HG02938 (cell line): ENCODE results near the gene RTF2.
"Not testable (repeated sequence)": the region's sequence is repeated elsewhere in the genome, so short reads cannot be mapped to it uniquely, and the experiment has no call there.

Experiments
- ATAC-seq: cut with Tn5 transposase; IDR thresholded peaks from one replicate; pipeline ENCODE4 v1.9.1; 2021; ENCODE audit warnings: mild to moderate bottlenecking, moderate library complexity; ENCODE audit not compliant: unreplicated experiment

Gene RTF2

DNA sequence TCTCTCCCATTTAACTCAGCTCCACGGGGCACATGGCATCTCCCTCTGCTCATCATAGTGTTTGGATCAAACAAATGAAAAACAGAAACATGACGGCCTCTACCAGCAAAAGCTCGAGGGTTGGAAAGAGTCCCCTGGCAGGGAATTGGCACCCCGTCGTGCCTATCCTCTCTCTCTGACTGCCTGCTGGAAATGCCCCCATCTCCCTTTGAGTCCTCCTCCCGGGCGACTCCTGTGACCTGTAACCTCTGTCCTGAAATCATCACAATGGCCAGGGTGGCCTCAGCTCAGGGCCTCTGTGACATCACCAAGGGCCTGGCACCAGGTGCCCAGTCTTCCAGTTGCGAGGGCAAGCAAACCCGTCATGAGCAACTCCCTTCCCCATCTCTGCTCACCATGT lies 64.5 kb downstream of the RTF2 start, which contains the start of gene FAM209B:
FAM209B (plus strand) TSS at position 301 of the 400 bp plus-strand sequence; CDS start at position 397, 96 bp downstream.
- ATAC-seq: not testable (repeated sequence)

DNA sequence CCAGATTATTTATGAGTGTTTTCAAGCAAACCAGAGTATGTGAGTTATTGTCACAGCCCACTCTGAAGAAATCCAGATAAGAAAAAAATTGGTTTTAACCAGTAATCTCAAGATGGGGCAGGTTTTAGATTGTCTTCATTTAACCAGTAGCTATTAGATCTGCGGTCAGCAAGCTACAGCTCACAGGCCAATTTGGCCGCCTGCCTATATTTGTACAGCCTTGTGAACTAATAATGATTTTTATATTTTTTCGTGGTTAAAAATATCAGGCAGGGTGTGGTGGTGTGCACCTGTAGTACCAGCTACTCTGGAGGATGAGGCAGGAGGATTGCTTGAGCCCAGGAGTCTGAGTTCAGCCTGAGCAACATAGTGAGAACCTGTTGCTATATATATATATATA lies 69.6 kb downstream of the RTF2 start:
- no peak for ATAC-seq

- no peak for ATAC-seq
Observed at GRCh38 chr20:56540415-56540814, 72.0 kb downstream of the RTF2 start.

GRCh38 chr20:56542489-56543030 lies 74.1 kb downstream of the RTF2 start:
- no peak for ATAC-seq

DNA sequence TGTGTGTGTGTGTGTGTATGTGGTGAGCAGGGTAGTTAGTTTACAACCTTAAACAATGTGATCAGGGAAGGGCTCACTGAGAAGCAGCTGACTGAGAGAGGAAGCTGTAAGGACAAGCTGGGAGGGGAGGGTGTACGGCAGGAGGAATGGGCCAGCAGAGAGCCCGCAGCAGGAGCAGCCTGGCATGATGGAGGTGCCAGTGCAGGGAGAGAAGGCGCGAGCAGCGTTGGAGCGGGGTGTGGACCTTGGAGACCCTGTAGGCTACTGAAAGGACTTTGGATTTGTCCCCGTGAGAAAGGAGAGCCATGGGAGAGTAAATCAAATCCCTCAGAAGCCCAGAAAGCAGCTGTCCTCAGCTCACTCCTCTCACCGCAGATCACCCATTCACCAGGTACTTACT lies 83.1 kb downstream of the RTF2 start:
- no peak for ATAC-seq

DNA sequence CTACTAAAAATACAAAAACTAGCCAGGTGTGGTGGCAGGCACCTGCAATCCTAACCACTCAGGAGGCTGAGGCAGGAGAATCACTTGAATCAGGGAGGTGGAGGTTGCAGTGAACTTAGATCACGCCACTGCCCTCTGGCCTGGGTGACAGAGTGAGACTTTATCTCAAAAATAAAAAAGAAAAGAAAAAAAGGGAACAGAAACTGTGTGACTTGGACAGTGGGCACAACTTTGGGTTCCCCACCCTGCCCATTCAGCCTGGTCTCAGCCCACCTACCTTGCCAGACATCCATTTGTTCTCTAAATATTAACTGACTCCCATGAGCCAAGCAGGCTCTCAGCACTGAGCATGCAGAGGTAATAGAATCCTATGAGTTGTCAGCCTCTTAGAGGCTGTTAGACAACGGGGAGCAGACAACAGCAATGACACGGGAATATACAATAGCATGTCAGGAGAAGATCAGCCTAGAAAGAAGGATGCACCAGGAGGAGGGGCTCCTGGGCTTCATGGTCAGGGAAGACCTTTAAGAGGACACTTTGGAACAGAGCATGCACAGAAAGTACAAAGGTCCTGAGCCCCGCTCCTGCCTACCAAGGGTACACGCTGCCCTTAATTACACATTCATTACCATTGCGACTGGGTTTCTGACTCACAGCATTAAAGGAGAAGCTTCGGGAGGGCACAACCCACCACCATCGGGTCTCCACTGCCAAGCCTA lies 84.6 kb downstream of the RTF2 start:
- ATAC-seq: no peak

- peak; percentile 84 for ATAC-seq
Observed at GRCh38 chr20:56554869-56555268, 86.4 kb downstream of the RTF2 start.

- no peak for ATAC-seq
Observed at GRCh38 chr20:56558968-56559367, 90.5 kb downstream of the RTF2 start.

DNA sequence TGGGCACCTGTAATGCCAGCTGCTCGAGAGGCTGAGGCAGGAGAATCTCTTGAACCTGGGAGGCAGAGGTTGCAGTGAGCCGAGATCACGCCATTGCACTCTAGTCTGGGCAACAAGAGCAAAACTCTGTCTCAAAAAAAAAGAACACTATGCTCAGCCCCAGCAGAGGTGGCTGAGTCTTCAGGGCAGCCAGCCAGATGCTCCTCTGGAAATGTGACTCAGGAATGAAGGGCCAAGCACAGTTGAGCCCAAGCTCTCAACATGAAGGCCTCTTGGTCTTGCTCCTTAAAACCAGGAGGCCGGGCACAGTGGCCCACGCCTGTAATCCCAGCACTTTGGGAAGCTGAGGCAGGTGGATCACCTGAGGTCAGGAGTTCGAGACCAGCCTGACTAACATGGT lies 96.1 kb downstream of the RTF2 start:
- ATAC-seq: not testable (repeated sequence)

- no peak for ATAC-seq
Observed at GRCh38 chr20:56565511-56565910, 97.1 kb downstream of the RTF2 start.

DNA sequence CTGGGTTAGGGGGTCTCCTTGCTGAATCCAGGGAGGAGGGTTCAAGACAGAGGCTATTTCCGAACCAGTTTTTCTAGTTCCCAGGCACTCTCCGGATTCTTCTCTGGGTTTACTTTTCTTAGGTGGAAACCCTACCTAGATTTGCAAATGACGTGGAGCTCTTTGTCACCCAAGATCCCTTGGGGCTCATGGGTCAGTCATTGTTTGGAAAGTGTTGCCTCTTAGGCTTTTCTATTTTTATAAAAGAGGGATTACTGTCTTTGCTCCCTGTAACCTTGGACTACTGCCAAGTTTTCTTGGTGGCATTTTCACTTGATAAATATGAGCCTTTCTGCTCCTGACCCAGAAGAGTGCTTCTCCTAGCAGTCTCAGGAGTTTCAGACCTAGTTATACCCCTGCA lies 98.2 kb downstream of the RTF2 start:
- ATAC-seq: no peak
